Measurements from ENCODE around the gene ATP5PD. TPM values are rescaled to one million over a fixed set of nuclear protein-coding genes. Genes with fewer than 3 reads are reported as not detected.

ATP5PD gene
- total and polyA plus RNA-seq, 2 of the 13 experiments (the other 11 are each of a cell fraction or from before 2014, with no cell fraction given) = 158 to 428 TPM

GRCh38 chr17:75047398-75048098 is 779 bp upstream of the ATP5PD start (continued):
- TF ChIP-seq PRDM15 (CRISPR knock-in tag; IDR thresholded peaks at IDR 0.05) = peak; percentile 58
- TF ChIP-seq ZNF773 (CRISPR knock-in tag; IDR thresholded peaks at IDR 0.05; ENCODE audit: borderline replicate concordance) = peak; percentile 37; the same call in 1 of the 2 replicates
- TF ChIP-seq PAWR (CRISPR knock-in tag; IDR thresholded peaks at IDR 0.05; ENCODE audit: borderline replicate concordance) = no peak
- TF ChIP-seq JUN (CRISPR knock-in tag; IDR thresholded peaks at IDR 0.05) = no peak
- TF ChIP-seq ZSCAN5A (CRISPR knock-in tag; IDR thresholded peaks at IDR 0.05; ENCODE audit: borderline replicate concordance) = no peak
- 0 out of 2 replicates have a peak, but pooled peaks have one; percentile 7 for TF ChIP-seq ZNF772 (CRISPR knock-in tag; IDR thresholded peaks at IDR 0.05)
- TF ChIP-seq ZMAT3 (CRISPR knock-in tag; conservative IDR thresholded peaks at IDR 0.05) = no peak; the same call in 1 of the 2 replicates
- no peak for TF ChIP-seq RNF2 (conservative IDR thresholded peaks at IDR 0.05; ENCODE audit: low read depth)
- no peak for TF ChIP-seq SOX6 (IDR thresholded peaks at IDR 0.05)
- TF ChIP-seq SOX6 (CRISPR knock-in tag; IDR thresholded peaks at IDR 0.05) = peak; percentile 7; the same call in 1 of the 2 replicates
- TF ChIP-seq GABPB1 (CRISPR knock-in tag; IDR thresholded peaks at IDR 0.05) = no peak
- TF ChIP-seq, protein P1, sequence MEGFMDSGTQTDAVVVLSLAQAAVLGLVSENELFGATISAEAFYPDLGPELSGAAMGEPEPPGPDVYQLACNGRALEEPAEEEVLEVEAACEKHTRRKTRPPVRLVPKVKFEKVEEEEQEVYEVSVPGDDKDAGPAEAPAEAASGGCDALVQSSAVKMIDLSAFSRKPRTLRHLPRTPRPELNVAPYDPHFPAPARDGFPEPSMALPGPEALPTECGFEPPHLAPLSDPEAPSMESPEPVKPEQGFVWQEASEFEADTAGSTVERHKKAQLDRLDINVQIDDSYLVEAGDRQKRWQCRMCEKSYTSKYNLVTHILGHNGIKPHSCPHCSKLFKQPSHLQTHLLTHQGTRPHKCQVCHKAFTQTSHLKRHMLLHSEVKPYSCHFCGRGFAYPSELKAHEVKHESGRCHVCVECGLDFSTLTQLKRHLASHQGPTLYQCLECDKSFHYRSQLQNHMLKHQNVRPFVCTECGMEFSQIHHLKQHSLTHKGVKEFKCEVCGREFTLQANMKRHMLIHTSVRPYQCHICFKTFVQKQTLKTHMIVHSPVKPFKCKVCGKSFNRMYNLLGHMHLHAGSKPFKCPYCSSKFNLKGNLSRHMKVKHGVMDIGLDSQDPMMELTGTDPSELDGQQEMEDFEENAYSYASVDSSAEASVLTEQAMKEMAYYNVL (CRISPR knock-in tag; IDR thresholded peaks at IDR 0.05; ENCODE audit: borderline replicate concordance) = 0 out of 2 replicates have a peak, but pooled peaks have one; percentile 12
- no peak for TF ChIP-seq ZNF432 (CRISPR knock-in tag; IDR thresholded peaks at IDR 0.05; ENCODE audit: borderline replicate concordance)
- no peak for TF ChIP-seq FOXC1 (CRISPR knock-in tag; IDR thresholded peaks at IDR 0.05; ENCODE audit: borderline replicate concordance)
- no peak for TF ChIP-seq CC2D1A (CRISPR knock-in tag; IDR thresholded peaks at IDR 0.05)
- TF ChIP-seq ATF7-NPFF (CRISPR knock-in tag; IDR thresholded peaks at IDR 0.05; ENCODE audit: low read depth) = no peak
- TF ChIP-seq, protein P2, sequence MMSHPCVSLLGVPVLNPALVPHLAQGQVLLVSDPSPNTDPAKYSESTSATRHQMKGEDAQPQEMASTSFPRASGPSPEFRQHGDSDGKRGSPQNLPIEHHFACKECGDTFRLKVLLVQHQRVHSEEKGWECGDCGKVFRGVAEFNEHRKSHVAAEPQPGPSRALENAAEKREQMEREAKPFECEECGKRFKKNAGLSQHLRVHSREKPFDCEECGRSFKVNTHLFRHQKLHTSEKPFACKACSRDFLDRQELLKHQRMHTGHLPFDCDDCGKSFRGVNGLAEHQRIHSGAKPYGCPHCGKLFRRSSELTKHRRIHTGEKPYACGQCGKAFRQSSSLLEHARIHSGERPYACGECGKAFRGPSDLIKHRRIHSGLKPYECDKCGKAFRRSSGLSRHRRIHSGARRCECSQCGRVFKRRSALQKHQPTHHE (CRISPR knock-in tag; IDR thresholded peaks at IDR 0.05; ENCODE audit: borderline replicate concordance) = no peak
- TF ChIP-seq ZNF547 (CRISPR knock-in tag; IDR thresholded peaks at IDR 0.05) = 0 out of 2 replicates have a peak, but pooled peaks have one; percentile 11
- TF ChIP-seq ZNF232 (CRISPR knock-in tag; IDR thresholded peaks at IDR 0.05; ENCODE audit: borderline replicate concordance) = peak; percentile 70; the same call in 1 of the 2 replicates
- TF ChIP-seq ZNF713 (CRISPR knock-in tag; IDR thresholded peaks at IDR 0.05) = 0 out of 2 replicates have a peak, but pooled peaks have one; percentile 53
